Hepatocyte (in vitro differentiated cells): ENCODE measurements around the gene CUBN.

Source experiments
- CTCF ChIP-seq: fragments of 200-600 bp; sonication (generic); IDR thresholded peaks from 2 replicates; pipeline ENCODE4 v1.5.1; 2016; ENCODE audit warnings: antibody characterized with exemption, mild to moderate bottlenecking; ENCODE audit not compliant: poor library complexity
- EZH2 ChIP-seq: fragments of 200-600 bp; sonication (generic); IDR thresholded peaks from 2 replicates; pipeline ENCODE4 v1.6.1; 2016; ENCODE audit warnings: antibody characterized with exemption, mild to moderate bottlenecking, borderline replicate concordance
- EZH2phosphoT487 ChIP-seq: fragments of 200-600 bp; sonication (generic); IDR thresholded peaks from one replicate; pipeline ENCODE4 v1.6.1; 2018; ENCODE audit warnings: antibody characterized with exemption, mild to moderate bottlenecking, low read depth, moderate library complexity; ENCODE audit not compliant: unreplicated experiment, severe bottlenecking

- TF ChIP-seq CTCF, result no peak
- no peak for TF ChIP-seq EZH2phosphoT487
- no peak for TF ChIP-seq EZH2
Measured at GRCh38 chr10:17075533-17076359, 53.9 kb downstream of the CUBN start.
